GM12872 (cell line): Measurements from ENCODE around the gene RRAD.

Source experiments
- TF ChIP-seq, protein P1 (sequence below): IDR thresholded peaks from 3 replicates; pipeline ENCODE4 v1.5.1; 2011; ENCODE audit warnings: low read depth, mild to moderate bottlenecking, low read length, moderate library complexity; ENCODE audit not compliant: insufficient read depth

The RRAD gene

DNA sequence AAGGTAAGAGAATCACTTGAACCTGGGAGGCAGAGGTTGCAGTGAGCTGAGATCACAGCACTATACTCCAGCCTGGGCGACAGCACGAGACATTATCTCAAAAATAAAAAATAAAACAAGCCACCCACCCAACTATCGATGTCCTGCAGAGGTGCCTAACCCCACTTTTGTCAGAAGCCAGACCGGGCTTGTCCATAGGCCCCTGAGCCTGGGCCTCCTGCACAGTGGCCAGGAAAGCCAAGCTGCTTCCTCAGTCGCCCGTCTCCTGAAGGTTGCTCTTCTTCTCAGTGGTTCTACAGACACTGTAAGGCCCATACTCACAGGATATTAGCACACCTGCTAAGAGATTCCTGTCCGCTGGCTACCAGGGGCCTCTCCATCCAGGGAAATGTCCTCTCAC, 21.2 kb upstream of the RRAD start:
- TF ChIP-seq, protein P1, sequence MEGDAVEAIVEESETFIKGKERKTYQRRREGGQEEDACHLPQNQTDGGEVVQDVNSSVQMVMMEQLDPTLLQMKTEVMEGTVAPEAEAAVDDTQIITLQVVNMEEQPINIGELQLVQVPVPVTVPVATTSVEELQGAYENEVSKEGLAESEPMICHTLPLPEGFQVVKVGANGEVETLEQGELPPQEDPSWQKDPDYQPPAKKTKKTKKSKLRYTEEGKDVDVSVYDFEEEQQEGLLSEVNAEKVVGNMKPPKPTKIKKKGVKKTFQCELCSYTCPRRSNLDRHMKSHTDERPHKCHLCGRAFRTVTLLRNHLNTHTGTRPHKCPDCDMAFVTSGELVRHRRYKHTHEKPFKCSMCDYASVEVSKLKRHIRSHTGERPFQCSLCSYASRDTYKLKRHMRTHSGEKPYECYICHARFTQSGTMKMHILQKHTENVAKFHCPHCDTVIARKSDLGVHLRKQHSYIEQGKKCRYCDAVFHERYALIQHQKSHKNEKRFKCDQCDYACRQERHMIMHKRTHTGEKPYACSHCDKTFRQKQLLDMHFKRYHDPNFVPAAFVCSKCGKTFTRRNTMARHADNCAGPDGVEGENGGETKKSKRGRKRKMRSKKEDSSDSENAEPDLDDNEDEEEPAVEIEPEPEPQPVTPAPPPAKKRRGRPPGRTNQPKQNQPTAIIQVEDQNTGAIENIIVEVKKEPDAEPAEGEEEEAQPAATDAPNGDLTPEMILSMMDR: no peak

DNA sequence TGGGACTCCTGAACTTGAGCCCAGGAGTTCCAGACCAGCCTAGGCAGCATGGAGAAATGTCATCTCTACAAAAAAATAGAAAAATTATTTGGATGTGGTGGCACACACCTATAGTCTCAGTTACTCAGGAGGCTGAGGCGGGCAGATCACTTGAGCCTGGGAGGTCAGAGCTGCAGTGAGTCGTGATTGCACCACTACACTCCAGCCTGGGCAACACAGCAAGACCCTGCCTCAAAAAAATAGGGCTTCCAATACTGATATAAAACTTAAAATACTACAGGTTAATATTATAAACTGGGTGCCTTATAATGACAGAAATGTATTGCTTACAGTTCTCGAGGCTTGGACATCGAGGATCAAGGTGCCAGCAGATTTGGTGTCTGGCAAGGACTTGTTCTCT, 20.6 kb upstream of the RRAD start:
- TF ChIP-seq, protein P1: no peak

DNA sequence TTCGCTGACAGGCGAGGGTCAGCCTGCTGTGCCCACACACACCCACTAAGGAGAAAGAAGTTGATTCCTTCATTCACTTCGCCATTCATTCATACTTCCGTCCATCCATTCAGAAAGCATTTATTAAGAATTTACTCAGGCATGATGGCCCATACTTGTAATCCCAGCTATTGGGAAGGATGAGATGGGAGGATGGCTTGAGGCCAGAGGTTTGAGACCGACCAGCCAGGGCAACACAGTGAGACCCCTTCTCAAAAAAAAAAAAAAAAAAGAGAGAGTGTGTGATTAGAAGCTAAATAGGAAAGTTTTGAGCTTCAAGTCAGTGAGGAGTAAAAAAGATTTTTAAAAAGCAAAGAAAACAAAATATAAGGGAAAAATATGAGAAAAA, 18.7 kb upstream of the RRAD start:
- TF ChIP-seq, protein P1: no peak

DNA sequence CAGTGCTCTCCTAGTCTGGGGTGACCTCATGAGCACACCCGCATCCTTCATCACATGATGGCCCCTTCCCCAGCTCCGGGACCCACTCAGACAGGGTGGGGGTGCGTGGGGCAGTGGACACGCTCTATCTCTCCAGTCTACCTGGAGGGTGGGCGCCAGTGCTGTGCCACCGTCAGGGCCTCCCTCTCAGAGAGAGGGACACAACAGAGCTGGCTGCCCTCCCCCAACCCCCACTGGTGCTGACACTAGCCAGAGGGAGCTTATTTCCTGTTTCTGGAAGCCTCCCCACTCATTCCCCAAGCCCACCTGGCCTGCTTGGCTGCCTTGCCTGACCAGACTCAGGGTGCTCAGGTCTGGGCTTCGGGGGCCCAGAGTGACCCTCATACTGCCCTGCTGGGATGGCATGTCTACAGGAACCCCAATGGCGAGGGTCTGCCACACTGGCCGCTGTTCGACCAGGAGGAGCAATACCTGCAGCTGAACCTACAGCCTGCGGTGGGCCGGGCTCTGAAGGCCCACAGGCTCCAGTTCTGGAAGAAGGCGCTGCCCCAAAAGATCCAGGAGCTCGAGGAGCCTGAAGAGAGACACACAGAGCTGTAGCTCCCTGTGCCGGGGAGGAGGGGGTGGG, 18.2 kb upstream of the RRAD start:
- TF ChIP-seq, protein P1: no peak

DNA sequence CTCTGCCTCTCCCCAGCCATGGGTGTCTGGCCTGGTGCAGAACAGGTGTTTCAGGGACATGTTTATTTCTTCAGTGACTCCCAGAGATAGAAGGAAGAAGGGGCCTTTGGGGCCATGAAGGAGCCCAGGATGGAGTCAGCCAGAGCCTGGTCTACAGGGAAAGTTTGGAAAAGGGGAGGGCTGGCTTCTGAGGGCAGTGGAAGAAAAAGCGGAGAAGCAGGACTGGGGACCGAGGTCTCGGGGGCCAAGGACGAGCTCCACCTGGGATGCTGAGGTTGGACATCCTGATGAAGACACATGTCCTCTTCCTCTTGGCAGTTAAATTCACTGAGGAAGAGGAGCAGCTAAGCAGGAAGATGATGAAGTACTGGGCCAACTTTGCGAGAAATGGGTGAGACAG, 17.6 kb upstream of the RRAD start:
- TF ChIP-seq, protein P1: no peak

DNA sequence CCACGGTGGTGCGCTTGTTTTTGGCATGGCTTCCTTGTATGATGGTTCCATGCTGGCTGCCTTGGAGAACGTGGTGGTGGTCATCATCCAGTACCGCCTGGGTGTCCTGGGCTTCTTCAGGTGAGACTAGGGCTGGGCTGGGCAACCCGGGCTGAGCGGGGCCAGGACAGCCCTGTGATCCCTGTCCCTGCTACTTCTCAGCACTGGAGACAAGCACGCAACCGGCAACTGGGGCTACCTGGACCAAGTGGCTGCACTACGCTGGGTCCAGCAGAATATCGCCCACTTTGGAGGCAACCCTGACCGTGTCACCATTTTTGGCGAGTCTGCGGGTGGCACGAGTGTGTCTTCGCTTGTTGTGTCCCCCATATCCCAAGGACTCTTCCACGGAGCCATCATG, 14.9 kb upstream of the RRAD start:
- TF ChIP-seq, protein P1: no peak

DNA sequence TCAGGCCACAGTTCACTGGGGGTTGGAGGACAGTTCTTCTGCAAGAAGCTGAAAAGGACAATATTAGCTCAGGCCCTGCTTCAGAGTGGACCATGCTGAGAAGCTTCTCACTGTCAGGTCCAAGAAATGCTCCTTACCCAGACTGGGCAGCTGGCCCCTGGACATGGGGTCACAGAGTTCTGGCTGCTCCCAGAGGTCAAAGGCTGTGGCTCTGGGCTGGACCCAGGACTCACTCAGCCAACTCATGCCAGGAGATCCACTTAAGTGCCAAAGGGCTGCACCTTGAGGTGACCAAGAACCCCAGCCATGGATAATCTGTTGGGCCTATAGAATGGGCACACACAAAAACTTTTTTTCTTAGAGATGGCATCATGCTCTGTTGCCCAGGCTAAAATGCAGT, 14.0 kb upstream of the RRAD start:
- TF ChIP-seq, protein P1: no peak
